HFF-Myc (cell line): ENCODE results near the gene MXD1.

Source experiments
- DNase-seq: peaks from one replicate; pipeline ENCODE4 v3.0.0-alpha.2; 2011; ENCODE audit warnings: low read depth; ENCODE audit errors: extremely low read depth
- H3K4me3 ChIP-seq: replicated peaks from 2 replicates; pipeline ENCODE4 v1.5.1; 2011; ENCODE audit warnings: low read depth, mild to moderate bottlenecking, control low read depth, low read length
- CTCF ChIP-seq: IDR thresholded peaks from 2 replicates; pipeline ENCODE4 v1.5.1; 2012; ENCODE audit warnings: mild to moderate bottlenecking, low read depth, low read length, control low read depth; ENCODE audit errors: missing control alignments

MXD1 gene

GRCh38 chr2:69902213-69902922, 12.5 kb upstream of the MXD1 start:
- DNase-seq, result no peak
- TF ChIP-seq CTCF, result no peak
- H3K4me3 ChIP-seq, result no peak overlapping the region

- H3K4me3 ChIP-seq, result no peak overlapping the region
- no peak for DNase-seq
- TF ChIP-seq CTCF, result no peak
Measured at GRCh38 chr2:69907216-69907615, 7.7 kb upstream of the MXD1 start.

DNA sequence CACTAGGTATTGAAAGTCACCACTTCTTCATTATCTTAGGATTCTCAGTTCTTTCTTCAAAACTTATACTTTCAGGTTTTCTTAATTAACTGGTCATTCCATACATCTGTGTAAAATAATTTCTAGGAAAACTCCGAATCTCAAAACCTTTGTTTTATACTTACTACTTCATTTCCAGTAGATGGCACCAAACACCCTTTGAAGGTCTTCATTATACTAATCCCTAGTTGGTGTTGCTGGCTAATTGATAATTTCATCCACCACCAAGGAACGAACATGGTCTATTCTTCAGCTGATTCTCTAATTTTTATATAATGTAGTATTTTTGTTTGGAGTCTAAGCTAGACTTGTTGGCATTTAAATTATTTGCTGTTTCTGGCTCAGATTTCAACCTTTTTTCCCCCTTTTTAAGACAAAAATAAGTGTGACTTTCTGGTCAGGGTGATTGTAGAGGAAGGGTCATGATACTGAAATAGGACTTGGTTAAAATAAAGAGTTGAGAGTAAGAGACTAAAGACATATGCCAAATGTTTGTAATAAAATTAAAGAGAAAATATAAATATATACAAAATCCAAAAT, 2.8 kb upstream of the MXD1 start:
- DNase-seq, result no peak
- TF ChIP-seq CTCF, result peak; percentile 36
- H3K4me3 ChIP-seq, result no peak overlapping the region

GRCh38 chr2:69914164-69914949, 552 bp upstream of the MXD1 start:
- peak; percentile 2 for TF ChIP-seq CTCF
- DNase-seq, result peak; percentile 99
- peak overlapping the region; percentile 75 for H3K4me3 ChIP-seq

DNA sequence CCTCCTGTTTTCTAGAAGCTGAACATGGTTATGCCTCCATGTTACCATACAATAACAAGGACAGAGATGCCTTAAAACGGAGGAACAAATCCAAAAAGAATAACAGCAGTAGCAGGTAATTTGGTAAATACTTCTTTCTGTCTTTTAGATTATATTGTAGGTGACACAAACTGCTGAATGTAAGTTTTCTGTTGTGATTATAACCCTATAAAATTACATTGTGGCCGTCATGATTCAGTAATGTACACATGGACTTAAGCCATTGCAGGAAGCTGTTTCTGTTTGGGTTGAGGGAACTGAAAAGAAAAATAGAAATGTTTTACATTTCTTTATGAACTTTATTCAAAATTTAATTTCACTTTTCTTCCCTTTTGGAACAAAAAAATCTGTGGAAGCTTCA, 1.2 kb downstream of the MXD1 start:
- H3K4me3 ChIP-seq, result peak overlapping the region; percentile 75
- no peak for TF ChIP-seq CTCF
- DNase-seq, result no peak

DNA sequence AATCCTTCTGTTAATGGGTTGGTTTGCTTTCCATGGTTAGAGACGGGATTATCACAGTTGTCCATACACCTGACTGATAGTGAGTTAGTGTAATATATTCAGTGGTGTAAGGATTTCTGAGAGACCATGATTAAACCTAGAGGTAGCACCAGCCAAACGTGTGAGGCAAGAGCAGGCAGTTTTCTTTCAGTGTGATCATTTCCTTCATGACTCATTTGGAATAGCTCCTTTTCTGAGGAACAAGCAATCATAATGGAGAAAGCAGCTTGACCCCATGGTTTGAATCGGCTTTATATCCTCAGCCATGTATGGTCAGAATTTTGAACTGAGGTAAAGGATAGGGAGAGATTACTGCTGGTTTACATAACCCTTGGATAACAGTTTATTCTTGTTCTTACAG, 2.9 kb downstream of the MXD1 start:
- TF ChIP-seq CTCF, result no peak
- H3K4me3 ChIP-seq, result no peak overlapping the region
- DNase-seq, result no peak
